Measurements from ENCODE around the gene IFT80. TPM values are rescaled to one million over a fixed set of nuclear protein-coding genes. Genes with fewer than 3 reads are reported as not detected.
"Not testable (repeated sequence)": the region's sequence is repeated elsewhere in the genome, so short reads cannot be mapped to it uniquely, and the experiment has no call there.

IFT80 gene
- polyA plus RNA-seq, 1 donor: 23.0 TPM

GRCh38 chr3:160400030-160400701 is 1.1 kb upstream of the IFT80 start:
- peak; percentile 55 for DNase-seq

GRCh38 chr3:160398820-160399124 is 253 bp downstream of the IFT80 start:
- no peak for DNase-seq

GRCh38 chr3:160395297-160395696 is 3.7 kb downstream of the IFT80 start:
- DNase-seq: no peak

GRCh38 chr3:160394009-160394392 is 5.0 kb downstream of the IFT80 start:
- no peak for DNase-seq

- DNase-seq: no peak
Observed at GRCh38 chr3:160393346-160394008, 5.5 kb downstream of the IFT80 start.

GRCh38 chr3:160392798-160393197 is 6.2 kb downstream of the IFT80 start:
- no peak for DNase-seq

GRCh38 chr3:160390565-160391138 is 8.4 kb downstream of the IFT80 start:
- DNase-seq: no peak

GRCh38 chr3:160384639-160385318 is 14.2 kb downstream of the IFT80 start:
- no peak for DNase-seq

GRCh38 chr3:160381470-160381869 is 17.6 kb downstream of the IFT80 start:
- DNase-seq: no peak

GRCh38 chr3:160379628-160380214 is 19.3 kb downstream of the IFT80 start:
- no peak for DNase-seq

GRCh38 chr3:160378331-160379109 is 20.5 kb downstream of the IFT80 start:
- DNase-seq: no peak

- no peak for DNase-seq
Observed at GRCh38 chr3:160376681-160377080, 22.3 kb downstream of the IFT80 start.

- no peak for DNase-seq
Observed at GRCh38 chr3:160374925-160375324, 24.1 kb downstream of the IFT80 start.

- no peak for DNase-seq
Observed at GRCh38 chr3:160374472-160374871, 24.6 kb downstream of the IFT80 start.

- no peak for DNase-seq
Observed at GRCh38 chr3:160373655-160374054, 25.4 kb downstream of the IFT80 start.

GRCh38 chr3:160372780-160373179 is 26.2 kb downstream of the IFT80 start:
- DNase-seq: no peak

- DNase-seq: no peak
Observed at GRCh38 chr3:160370987-160371857, 27.8 kb downstream of the IFT80 start.

GRCh38 chr3:160369784-160370183 is 29.2 kb downstream of the IFT80 start:
- DNase-seq: no peak

- no peak for DNase-seq
Observed at GRCh38 chr3:160368804-160369203, 30.2 kb downstream of the IFT80 start.

- DNase-seq: no peak
Observed at GRCh38 chr3:160365869-160366522, 33.0 kb downstream of the IFT80 start.

- DNase-seq: not testable (repeated sequence)
Observed at GRCh38 chr3:160362896-160363295, 36.1 kb downstream of the IFT80 start.
